Neural crest cell (in vitro differentiated cells): ENCODE results near the gene E4F1. TPM values are rescaled to one million over a fixed set of nuclear protein-coding genes. Genes with fewer than 3 reads are reported as not detected.

Source experiments
- DNase-seq: peaks from one replicate; pipeline ENCODE4 v3.0.0; 2021; ENCODE audit warnings: low read depth, mixed read lengths, low spot score
- H3K27ac Mint-ChIP-seq: one replicate; pipeline ENCODE4 v1.8.0; 2021; ENCODE audit warnings: mild to moderate bottlenecking, mixed read lengths; ENCODE audit not compliant: unreplicated experiment
- H3K27me3 Mint-ChIP-seq: 2 replicates; pipeline ENCODE4 v1.8.0; 2021; ENCODE audit warnings: low read depth, mild to moderate bottlenecking, mixed read lengths
- H3K36me3 Mint-ChIP-seq: 2 replicates; pipeline ENCODE4 v1.8.0; 2021; ENCODE audit warnings: low read depth, mild to moderate bottlenecking, mixed read lengths
- H3K4me1 Mint-ChIP-seq: 2 replicates; pipeline ENCODE4 v1.8.0; 2021; ENCODE audit warnings: mixed read lengths
- H3K4me3 Mint-ChIP-seq: one replicate; pipeline ENCODE4 v1.8.0; 2021; ENCODE audit warnings: mild to moderate bottlenecking, mixed read lengths
- H3K9me3 Mint-ChIP-seq: 2 replicates; pipeline ENCODE4 v1.8.0; 2021; ENCODE audit warnings: mixed read lengths
- total RNA-seq: library from RNA; stranded (reverse); gene quantifications from 2 replicates; pipeline ENCODE4 v1.2.1, GENCODE V29; 2021
- TF ChIP-seq, protein P1 (sequence below): fragments of 200-600 bp; sonication (generic); conservative IDR thresholded peaks from 2 replicates; pipeline ENCODE4 v1.5.0; 2021; ENCODE audit warnings: antibody characterized with exemption, mild to moderate bottlenecking

E4F1 gene
- total RNA-seq, 1 donor from 2014 or later, result 38.9 TPM

- Mint-ChIP-seq H3K4me3 (no peak overlapping the region), H3K9me3 (no peaks in the 10 kb centered on the region), H3K27ac (no peak overlapping the region), H3K27me3 (peaks cover 28% of the 10 kb centered on the region), H3K4me1 (no peaks in the 10 kb centered on the region), H3K36me3 (peaks cover 2% of the 10 kb centered on the region)
- TF ChIP-seq, protein P1, sequence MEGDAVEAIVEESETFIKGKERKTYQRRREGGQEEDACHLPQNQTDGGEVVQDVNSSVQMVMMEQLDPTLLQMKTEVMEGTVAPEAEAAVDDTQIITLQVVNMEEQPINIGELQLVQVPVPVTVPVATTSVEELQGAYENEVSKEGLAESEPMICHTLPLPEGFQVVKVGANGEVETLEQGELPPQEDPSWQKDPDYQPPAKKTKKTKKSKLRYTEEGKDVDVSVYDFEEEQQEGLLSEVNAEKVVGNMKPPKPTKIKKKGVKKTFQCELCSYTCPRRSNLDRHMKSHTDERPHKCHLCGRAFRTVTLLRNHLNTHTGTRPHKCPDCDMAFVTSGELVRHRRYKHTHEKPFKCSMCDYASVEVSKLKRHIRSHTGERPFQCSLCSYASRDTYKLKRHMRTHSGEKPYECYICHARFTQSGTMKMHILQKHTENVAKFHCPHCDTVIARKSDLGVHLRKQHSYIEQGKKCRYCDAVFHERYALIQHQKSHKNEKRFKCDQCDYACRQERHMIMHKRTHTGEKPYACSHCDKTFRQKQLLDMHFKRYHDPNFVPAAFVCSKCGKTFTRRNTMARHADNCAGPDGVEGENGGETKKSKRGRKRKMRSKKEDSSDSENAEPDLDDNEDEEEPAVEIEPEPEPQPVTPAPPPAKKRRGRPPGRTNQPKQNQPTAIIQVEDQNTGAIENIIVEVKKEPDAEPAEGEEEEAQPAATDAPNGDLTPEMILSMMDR, result no peak
- DNase-seq, result no peak
These were observed 10.8 kb downstream of the E4F1 start for GRCh38 chr16:2233872-2234812.

DNA sequence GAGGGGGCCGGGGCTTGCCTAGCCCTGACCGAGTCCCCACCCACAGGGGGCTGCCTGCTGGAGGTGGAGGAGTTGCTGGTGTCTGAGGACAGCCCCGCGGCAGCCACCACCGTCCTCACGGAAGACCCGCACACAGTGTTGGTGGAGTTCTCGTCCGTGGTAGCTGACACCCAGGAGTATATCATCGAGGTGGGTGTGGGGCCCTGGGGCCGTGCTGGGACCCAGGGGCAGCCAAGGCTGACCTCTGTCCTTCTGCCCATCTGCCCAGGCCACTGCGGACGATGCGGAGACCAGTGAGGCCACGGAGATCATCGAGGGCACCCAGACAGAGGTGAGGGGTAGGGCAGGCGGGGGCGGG, 11.4 kb downstream of the E4F1 start:
- H3K27me3 Mint-ChIP-seq, result peaks cover 35% of the 10 kb centered on the region
- TF ChIP-seq, protein P1, result no peak
- H3K4me3 Mint-ChIP-seq, result no peak overlapping the region
- no peak for DNase-seq
- no peaks in the 10 kb centered on the region for H3K9me3 Mint-ChIP-seq
- no peak overlapping the region for H3K27ac Mint-ChIP-seq
- peaks cover 2% of the 10 kb centered on the region for H3K36me3 Mint-ChIP-seq
- H3K4me1 Mint-ChIP-seq, result no peaks in the 10 kb centered on the region

GRCh38 chr16:2235234-2235651, 11.9 kb downstream of the E4F1 start:
- Mint-ChIP-seq H3K9me3 (no peaks in the 10 kb centered on the region), H3K27me3 (peaks cover 37% of the 10 kb centered on the region), H3K27ac (no peak overlapping the region), H3K4me1 (no peaks in the 10 kb centered on the region), H3K36me3 (peaks cover 2% of the 10 kb centered on the region), H3K4me3 (peak overlapping the region; percentile 76)
- TF ChIP-seq, protein P1, result no peak
- no peak for DNase-seq

GRCh38 chr16:2235695-2236336, 12.4 kb downstream of the E4F1 start:
- Mint-ChIP-seq H3K4me3 (peak overlapping the region; percentile 76), H3K4me1 (no peaks in the 10 kb centered on the region)

DNA sequence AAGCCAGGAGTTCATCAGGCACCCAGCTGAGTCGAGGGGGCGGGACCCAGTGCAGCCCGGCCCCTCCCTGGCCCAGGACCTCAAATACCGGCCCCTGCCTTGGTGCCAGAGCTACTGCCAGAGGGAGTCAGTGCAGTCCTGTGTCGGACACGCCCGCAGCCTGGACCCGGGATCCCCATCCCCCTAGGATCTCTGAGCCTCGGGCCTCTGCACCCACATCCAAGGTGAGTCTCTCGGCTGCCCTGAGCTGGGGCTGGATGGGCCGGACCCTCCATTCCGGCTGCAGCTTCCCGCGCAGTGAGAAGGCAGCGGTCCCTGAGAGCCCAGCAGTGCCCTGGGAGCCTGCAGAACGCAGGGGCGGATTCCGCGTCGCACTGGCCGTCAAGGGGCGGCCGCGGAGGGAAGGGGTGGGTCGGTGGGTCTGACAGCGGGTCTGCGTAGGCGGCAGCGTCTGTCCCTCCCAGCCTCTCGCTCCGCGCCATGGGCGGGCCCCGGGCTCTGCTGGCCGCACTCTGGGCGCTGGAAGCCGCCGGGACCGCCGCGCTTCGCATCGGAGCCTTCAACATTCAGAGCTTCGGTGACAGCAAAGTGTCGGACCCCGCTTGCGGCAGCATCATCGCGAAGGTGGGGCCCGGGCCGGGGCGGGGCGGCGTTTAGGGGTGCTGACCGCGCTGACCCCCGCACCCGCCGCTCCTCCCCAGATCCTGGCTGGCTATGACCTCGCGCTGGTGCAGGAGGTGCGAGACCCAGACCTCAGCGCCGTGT, 13.1 kb downstream of the E4F1 start, which contains the start of gene DNASE1L2:
Gene DNASE1L2, plus strand, starts transcription at position 108 of the 765 bp plus-strand sequence. Its CDS starts 373 bp downstream, at position 481.
- peak; percentile 58 for DNase-seq
- TF ChIP-seq, protein P1, result no peak
- Mint-ChIP-seq H3K27me3 (peaks cover 37% of the 10 kb centered on the region), H3K36me3 (peaks cover 2% of the 10 kb centered on the region), H3K4me3 (peak within 1 kb of the TSS; percentile 76), H3K4me1 (no peaks in the 10 kb centered on the region), H3K9me3 (no peaks in the 10 kb centered on the region), H3K27ac (no peak within 1 kb of the TSS)

More at GRCh38 chr16:2235695-2236336, 12.4 kb downstream of the E4F1 start:
- peaks cover 2% of the 10 kb centered on the region for H3K36me3 Mint-ChIP-seq
- H3K27me3 Mint-ChIP-seq, result peaks cover 37% of the 10 kb centered on the region
- H3K27ac Mint-ChIP-seq, result no peak overlapping the region
- TF ChIP-seq, protein P1, result no peak
- no peaks in the 10 kb centered on the region for H3K9me3 Mint-ChIP-seq
- DNase-seq, result no peak
